ENCODE measurements around the gene CPA5. TPM values are rescaled to one million over a fixed set of nuclear protein-coding genes. Genes with fewer than 3 reads are reported as not detected.

Gene CPA5
- total and polyA plus RNA-seq, 10 of the 15 experiments (the other 5 are each of a cell fraction or from before 2014, with no cell fraction given), result 0.06 to 0.52 (median 0.29) TPM; not detected in 2

DNA sequence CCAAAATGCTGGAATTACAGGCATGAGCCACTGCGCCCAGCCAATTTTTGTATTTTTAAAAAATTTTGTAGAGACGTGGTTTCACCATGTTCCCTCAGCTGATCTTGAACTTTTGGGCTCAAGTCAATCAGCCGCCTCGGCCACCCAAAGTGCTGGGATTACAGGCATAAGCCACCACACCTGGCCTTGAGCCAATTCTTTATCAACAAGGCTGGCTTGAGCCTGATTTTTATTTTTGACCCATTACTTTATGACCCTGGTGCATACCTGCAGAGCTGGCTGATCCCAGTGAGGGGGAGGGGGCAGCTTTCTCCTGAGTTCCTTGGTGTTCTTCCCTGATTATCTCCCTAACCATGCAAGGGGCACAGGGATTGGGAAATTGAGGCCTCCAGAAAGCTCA, 19.8 kb downstream of the CPA5 start (continued):
- TF ChIP-seq, protein P1, sequence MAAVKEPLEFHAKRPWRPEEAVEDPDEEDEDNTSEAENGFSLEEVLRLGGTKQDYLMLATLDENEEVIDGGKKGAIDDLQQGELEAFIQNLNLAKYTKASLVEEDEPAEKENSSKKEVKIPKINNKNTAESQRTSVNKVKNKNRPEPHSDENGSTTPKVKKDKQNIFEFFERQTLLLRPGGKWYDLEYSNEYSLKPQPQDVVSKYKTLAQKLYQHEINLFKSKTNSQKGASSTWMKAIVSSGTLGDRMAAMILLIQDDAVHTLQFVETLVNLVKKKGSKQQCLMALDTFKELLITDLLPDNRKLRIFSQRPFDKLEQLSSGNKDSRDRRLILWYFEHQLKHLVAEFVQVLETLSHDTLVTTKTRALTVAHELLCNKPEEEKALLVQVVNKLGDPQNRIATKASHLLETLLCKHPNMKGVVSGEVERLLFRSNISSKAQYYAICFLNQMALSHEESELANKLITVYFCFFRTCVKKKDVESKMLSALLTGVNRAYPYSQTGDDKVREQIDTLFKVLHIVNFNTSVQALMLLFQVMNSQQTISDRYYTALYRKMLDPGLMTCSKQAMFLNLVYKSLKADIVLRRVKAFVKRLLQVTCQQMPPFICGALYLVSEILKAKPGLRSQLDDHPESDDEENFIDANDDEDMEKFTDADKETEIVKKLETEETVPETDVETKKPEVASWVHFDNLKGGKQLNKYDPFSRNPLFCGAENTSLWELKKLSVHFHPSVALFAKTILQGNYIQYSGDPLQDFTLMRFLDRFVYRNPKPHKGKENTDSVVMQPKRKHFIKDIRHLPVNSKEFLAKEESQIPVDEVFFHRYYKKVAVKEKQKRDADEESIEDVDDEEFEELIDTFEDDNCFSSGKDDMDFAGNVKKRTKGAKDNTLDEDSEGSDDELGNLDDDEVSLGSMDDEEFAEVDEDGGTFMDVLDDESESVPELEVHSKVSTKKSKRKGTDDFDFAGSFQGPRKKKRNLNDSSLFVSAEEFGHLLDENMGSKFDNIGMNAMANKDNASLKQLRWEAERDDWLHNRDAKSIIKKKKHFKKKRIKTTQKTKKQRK (IDR thresholded peaks at IDR 0.05; ENCODE audit: low read depth, low read length), result no peak
- TF ChIP-seq, protein P2, sequence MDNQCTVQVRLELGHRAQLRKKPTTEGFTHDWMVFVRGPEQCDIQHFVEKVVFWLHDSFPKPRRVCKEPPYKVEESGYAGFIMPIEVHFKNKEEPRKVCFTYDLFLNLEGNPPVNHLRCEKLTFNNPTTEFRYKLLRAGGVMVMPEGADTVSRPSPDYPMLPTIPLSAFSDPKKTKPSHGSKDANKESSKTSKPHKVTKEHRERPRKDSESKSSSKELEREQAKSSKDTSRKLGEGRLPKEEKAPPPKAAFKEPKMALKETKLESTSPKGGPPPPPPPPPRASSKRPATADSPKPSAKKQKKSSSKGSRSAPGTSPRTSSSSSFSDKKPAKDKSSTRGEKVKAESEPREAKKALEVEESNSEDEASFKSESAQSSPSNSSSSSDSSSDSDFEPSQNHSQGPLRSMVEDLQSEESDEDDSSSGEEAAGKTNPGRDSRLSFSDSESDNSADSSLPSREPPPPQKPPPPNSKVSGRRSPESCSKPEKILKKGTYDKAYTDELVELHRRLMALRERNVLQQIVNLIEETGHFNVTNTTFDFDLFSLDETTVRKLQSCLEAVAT (IDR thresholded peaks at IDR 0.05), result no peak

DNA sequence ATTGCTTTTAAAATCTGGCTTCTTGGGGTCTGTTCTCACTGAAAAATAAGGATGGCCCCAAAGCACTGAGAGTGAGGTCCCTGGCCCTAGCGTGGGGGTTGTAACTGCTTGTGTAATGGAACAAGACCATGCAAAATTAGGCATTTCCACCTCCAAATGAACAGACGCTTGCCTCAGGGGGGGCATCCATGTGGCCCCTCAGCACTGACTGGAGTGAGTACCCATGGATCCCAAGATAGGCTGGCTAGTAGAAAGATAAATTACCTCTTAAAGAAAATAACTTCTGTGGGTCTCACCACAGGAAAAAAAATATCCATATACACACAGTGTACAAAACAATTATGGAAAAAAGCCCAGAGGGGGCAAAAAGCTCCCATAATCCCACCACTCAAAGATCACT, 20.5 kb downstream of the CPA5 start:
- H4K20me1 ChIP-seq (ENCODE audit: control insufficient read depth, insufficient read depth), result no peaks in the 10 kb centered on the region
- no peak overlapping the region for H3K4me3 ChIP-seq
- H3K4me1 ChIP-seq (ENCODE audit: control insufficient read depth, insufficient read depth, low read length), result peaks cover 13% of the 10 kb centered on the region
- ChIA-PET RAD21 (ENCODE audit: unreplicated experiment) (interaction anchor here (0.9 to 1.3 kb wide), 3 partner anchors 14 to 76 kb away, joined by 3 to 6 read pairs (median 4); partner anchors contain the start of gene CEP41), CTCF (interaction anchor here (0.7 to 1.2 kb wide), 2 partner anchors 14 to 122 kb away, joined by 3 read pairs; no protein-coding TSS in a partner anchor), SMC1A (ENCODE audit: uncharacterized antibody, unreplicated experiment) (interaction anchor here (0.9 to 1.6 kb wide), 5 partner anchors 12 to 111 kb away, joined by 3 to 6 read pairs (median 4); no protein-coding TSS in a partner anchor), POLR2A (interaction anchor here (1.1 kb wide), 1 partner anchor 15 kb away, joined by 5 read pairs; no protein-coding TSS in a partner anchor)
- no peaks in the 10 kb centered on the region; the same call in 2 of the 3 replicates for H3K9me3 ChIP-seq (replicated peaks; ENCODE audit: control insufficient read depth, insufficient read depth, low read length)
- H3K4me2 ChIP-seq (ENCODE audit: control insufficient read depth, insufficient read depth), result 0 out of 2 replicates have a peak overlapping the region, but pooled peaks have one; percentile 2
- BruUV-seq (replicated peaks), result TSS peak; percentile 95
- peak overlapping the region; percentile 46; the same call in 1 of the 2 replicates for H3K9ac ChIP-seq (ENCODE audit: control insufficient read depth, insufficient read depth, low read length)
- H3K36me3 ChIP-seq (ENCODE audit: control insufficient read depth in 2 of 2, insufficient read depth in 2 of 2, low read length in 1 of 2), result no peaks in the 10 kb centered on the region
- peak overlapping the region; percentile 69 for H3K27ac ChIP-seq (ENCODE audit: control insufficient read depth, insufficient read depth)
- FAIRE-seq, result no peak
- no peak for DNase-seq (ENCODE audit: low read depth, low spot score)
- no peaks in the 10 kb centered on the region for H3K27me3 ChIP-seq (replicated peaks in 1 of 2; ENCODE audit: control insufficient read depth in 2 of 2, insufficient read depth in 2 of 2, low read length in 1 of 2)
- peak; percentile 7 for ATAC-seq
- 29% methylated on average over 2 of the region's 2 CpGs for WGBS (ENCODE audit: insufficient coverage, insufficient replicate concordance, low lambda C conversion rate, missing lambda C conversion rate)
- TF ChIP-seq HDAC6 (IDR thresholded peaks at IDR 0.05; ENCODE audit: unreplicated experiment) (no peak), TAF1 (IDR thresholded peaks at IDR 0.05; ENCODE audit: borderline replicate concordance, low read depth, low read length) (0 out of 2 replicates have a peak, but pooled peaks have one; percentile 1), NFYB (IDR thresholded peaks at IDR 0.05; ENCODE audit: insufficient read depth, low read depth, low read length) (no peak)
- H3K79me2 ChIP-seq (ENCODE audit: control insufficient read depth, insufficient read depth, low read length), result no peaks in the 10 kb centered on the region
- peak overlapping the region; percentile 27 for H2AFZ ChIP-seq (ENCODE audit: control insufficient read depth, low read depth, low read length)
- in situ Hi-C loops (cut with MboI) (no loop called here), intact Hi-C loops (cut with micrococcal nuclease; ENCODE audit: unreplicated experiment) (loop anchor here (5.0 kb wide), 2 partner anchors 122 to 123 kb away; no protein-coding TSS in a partner anchor)

Data from GM12878 (cell line).